ENCODE measurements around the gene PAK4. TPM values are rescaled to one million over a fixed set of nuclear protein-coding genes. Genes with fewer than 3 reads are reported as not detected.

PAK4 gene
- total and polyA plus RNA-seq, 10 of the 15 experiments (the other 5 are each of a cell fraction or from before 2014, with no cell fraction given): 0.08 to 19.3 (median 5.9) TPM

- TF ChIP-seq ZBTB4 (CRISPR knock-in tag; IDR thresholded peaks at IDR 0.05): no peak
- no peak for TF ChIP-seq POLR2A (IDR thresholded peaks at IDR 0.05; ENCODE audit: low read depth, low read length)
- TF ChIP-seq HDAC2 (IDR thresholded peaks at IDR 0.05): no peak
- TF ChIP-seq SMC3 (IDR thresholded peaks at IDR 0.05; ENCODE audit: borderline replicate concordance, low read length): no peak
- no peak for TF ChIP-seq CEBPZ (IDR thresholded peaks at IDR 0.05; ENCODE audit: low read depth, low read length)
Observed at GRCh38 chr19:39169143-39169810, 43.7 kb downstream of the PAK4 start (continued).
